ENCODE results near the gene KRT77. TPM values are rescaled to one million over a fixed set of nuclear protein-coding genes. Genes with fewer than 3 reads are reported as not detected.
A peak's percentile ranks its signal among the peaks of the same experiment; 100 is the strongest.

The KRT77 gene
- total RNA-seq, 1 experiment from 2014 or later, result not detected

GRCh38 chr12:52713960-52714886 is 10.9 kb upstream of the KRT77 start (continued):
- TF ChIP-seq AFF4 (CRISPR knock-in tag; IDR thresholded peaks at IDR 0.05; ENCODE audit: borderline replicate concordance) (no peak), PREB (CRISPR knock-in tag; IDR thresholded peaks at IDR 0.05; ENCODE audit: borderline replicate concordance) (no peak), ZNF396 (CRISPR knock-in tag; IDR thresholded peaks at IDR 0.05; ENCODE audit: borderline replicate concordance) (no peak), FOXP1 (CRISPR knock-in tag; IDR thresholded peaks at IDR 0.05; ENCODE audit: borderline replicate concordance) (peak; percentile 66; the same call in 1 of the 2 replicates), SP1 (CRISPR knock-in tag; conservative IDR thresholded peaks at IDR 0.05) (0 out of 2 replicates have a peak, but pooled peaks have one; percentile 17), NR1H2 (CRISPR knock-in tag; IDR thresholded peaks at IDR 0.05) (no peak), EMX1 (CRISPR knock-in tag; IDR thresholded peaks at IDR 0.05) (no peak), ZNF317 (CRISPR knock-in tag; IDR thresholded peaks at IDR 0.05; ENCODE audit: borderline replicate concordance, low read depth) (no peak), E2F5 (CRISPR knock-in tag; IDR thresholded peaks at IDR 0.05) (0 out of 2 replicates have a peak, but pooled peaks have one; percentile 44), ZBTB43 (CRISPR knock-in tag; IDR thresholded peaks at IDR 0.05) (0 out of 2 replicates have a peak, but pooled peaks have one; percentile 35), RELA (CRISPR knock-in tag; IDR thresholded peaks at IDR 0.05; ENCODE audit: borderline replicate concordance) (peak; percentile 54; the same call in 1 of the 2 replicates), TEAD1 (CRISPR knock-in tag; IDR thresholded peaks at IDR 0.05) (peak; percentile 53; the same call in 1 of the 2 replicates), STAT6 (CRISPR knock-in tag; conservative IDR thresholded peaks at IDR 0.05; ENCODE audit: low read depth) (no peak), GABPB1 (CRISPR knock-in tag; IDR thresholded peaks at IDR 0.05) (no peak), NR3C1 (CRISPR knock-in tag; conservative IDR thresholded peaks at IDR 0.05; ENCODE audit: low read depth) (no peak), IRF2 (CRISPR knock-in tag; IDR thresholded peaks at IDR 0.05; ENCODE audit: borderline replicate concordance, low read depth) (no peak), CTCF (IDR thresholded peaks at IDR 0.05) (no peak), ZNF671 (CRISPR knock-in tag; IDR thresholded peaks at IDR 0.05) (no peak), ZNF532 (CRISPR knock-in tag; IDR thresholded peaks at IDR 0.05; ENCODE audit: borderline replicate concordance) (no peak)

Measured in WTC11 (cell line).